ENCODE results near the gene KLB. TPM values are rescaled to one million over a fixed set of nuclear protein-coding genes. Genes with fewer than 3 reads are reported as not detected.
"Not testable (repeated sequence)": the region's sequence is repeated elsewhere in the genome, so short reads cannot be mapped to it uniquely, and the experiment has no call there.

Gene KLB
- total and polyA plus RNA-seq, 4 donors: 0.06 to 0.80 (median 0.38) TPM

DNA sequence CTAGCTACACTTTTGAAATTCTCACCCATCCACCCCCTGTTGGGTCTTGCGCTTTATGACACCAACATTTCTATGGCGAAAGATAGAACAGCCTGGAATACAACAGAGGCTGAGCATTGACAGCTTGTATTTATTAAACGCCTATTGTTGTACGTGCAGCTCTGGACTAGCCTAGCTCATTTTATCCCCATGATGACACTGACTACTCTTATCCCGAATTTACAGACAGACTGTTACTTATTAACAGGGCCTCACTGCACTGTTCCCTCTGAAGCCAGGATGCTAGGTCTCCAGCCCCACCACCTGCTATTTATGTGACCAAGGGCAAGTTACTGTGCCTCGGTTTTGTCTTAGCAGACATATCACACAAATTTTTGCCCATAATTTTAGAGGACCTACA, 39.6 kb upstream of the KLB start:
- H3K9ac ChIP-seq (ENCODE audit: insufficient read depth in 1 of 2, low read length in 2 of 2): no peak overlapping the region
- ATAC-seq (ENCODE audit: insufficient read depth, low FRiP score) (no peak), DNase-seq (no peak)
- no peaks in the 10 kb centered on the region for H3K27me3 ChIP-seq (ENCODE audit: control insufficient read depth in 3 of 3, insufficient read depth in 3 of 3, low read length in 2 of 3)
- H3K27ac ChIP-seq (ENCODE audit: low read depth in 1 of 2, low read length in 1 of 2): no peak overlapping the region
- H3K4me3 ChIP-seq: no peak overlapping the region
- peaks cover 0 to 4% (median 1%) of the 10 kb centered on the region in 4 donors for H3K36me3 ChIP-seq (ENCODE audit: control insufficient read depth in 4 of 4, insufficient read depth in 4 of 4, low read length in 4 of 4)
- peaks cover 0 to 2% (median 0%) of the 10 kb centered on the region in 4 donors for H3K9me3 ChIP-seq (ENCODE audit: control insufficient read depth in 4 of 4, insufficient read depth in 3 of 4, low read length in 3 of 4)
- TF ChIP-seq, protein P1, sequence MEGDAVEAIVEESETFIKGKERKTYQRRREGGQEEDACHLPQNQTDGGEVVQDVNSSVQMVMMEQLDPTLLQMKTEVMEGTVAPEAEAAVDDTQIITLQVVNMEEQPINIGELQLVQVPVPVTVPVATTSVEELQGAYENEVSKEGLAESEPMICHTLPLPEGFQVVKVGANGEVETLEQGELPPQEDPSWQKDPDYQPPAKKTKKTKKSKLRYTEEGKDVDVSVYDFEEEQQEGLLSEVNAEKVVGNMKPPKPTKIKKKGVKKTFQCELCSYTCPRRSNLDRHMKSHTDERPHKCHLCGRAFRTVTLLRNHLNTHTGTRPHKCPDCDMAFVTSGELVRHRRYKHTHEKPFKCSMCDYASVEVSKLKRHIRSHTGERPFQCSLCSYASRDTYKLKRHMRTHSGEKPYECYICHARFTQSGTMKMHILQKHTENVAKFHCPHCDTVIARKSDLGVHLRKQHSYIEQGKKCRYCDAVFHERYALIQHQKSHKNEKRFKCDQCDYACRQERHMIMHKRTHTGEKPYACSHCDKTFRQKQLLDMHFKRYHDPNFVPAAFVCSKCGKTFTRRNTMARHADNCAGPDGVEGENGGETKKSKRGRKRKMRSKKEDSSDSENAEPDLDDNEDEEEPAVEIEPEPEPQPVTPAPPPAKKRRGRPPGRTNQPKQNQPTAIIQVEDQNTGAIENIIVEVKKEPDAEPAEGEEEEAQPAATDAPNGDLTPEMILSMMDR (IDR thresholded peaks at IDR 0.05; ENCODE audit: control extremely low read depth, extremely low read depth): no peak
- H3K4me1 ChIP-seq (ENCODE audit: control insufficient read depth in 5 of 5, insufficient read depth in 5 of 5, low read length in 5 of 5): peaks cover 0 to 21% (median 4%) of the 10 kb centered on the region in 5 donors
- 92 to 94% methylated on average over 6 of the region's 6 CpGs for WGBS, 2 donors

DNA sequence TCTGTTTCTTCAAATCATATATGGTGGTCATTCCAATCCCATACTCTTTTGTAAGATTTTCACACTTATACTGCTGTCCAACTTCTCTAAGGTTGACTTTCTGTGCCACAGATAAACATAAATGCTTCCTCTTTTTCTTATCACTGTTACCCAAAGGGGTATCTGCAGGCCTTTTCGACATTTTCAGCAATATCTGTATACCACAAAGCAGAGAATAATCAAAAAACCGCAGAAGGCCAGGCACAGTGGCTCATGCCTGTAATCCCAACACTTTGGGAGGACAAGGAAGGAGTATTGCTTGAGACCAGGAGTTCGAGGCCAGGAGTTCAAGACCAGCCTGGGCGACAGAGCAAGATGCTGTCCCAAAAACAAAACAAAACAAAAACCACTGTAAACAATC, 37.4 kb upstream of the KLB start:
- peaks cover 0 to 20% (median 3%) of the 10 kb centered on the region in 5 donors for H3K4me1 ChIP-seq (ENCODE audit: control insufficient read depth in 5 of 5, insufficient read depth in 5 of 5, low read length in 5 of 5)

DNA sequence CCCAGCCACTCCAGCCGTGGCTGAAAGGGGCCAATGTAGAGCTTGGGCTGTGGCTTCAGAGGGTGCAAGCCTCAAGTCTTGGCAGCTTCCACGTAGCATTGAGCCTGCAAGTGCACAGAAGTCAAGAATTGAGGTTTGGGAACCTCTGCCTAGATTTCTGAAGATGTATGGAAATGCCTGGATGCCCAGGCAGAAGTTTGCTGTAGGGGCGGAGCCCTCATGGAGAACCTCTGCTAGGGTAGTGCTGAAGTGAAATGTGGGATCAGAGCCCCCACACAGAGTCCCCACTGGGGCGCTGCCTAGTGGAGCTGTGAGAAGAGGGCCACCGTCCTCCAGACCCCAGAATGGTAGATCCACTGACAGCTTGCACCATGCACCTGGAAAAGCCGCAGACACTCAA, 35.5 kb upstream of the KLB start:
- H3K4me3 ChIP-seq; DNase-seq; H3K27ac ChIP-seq (ENCODE audit: low read depth in 1 of 2, low read length in 1 of 2); H3K9ac ChIP-seq (ENCODE audit: insufficient read depth in 1 of 2, low read length in 2 of 2); H3K36me3 ChIP-seq (ENCODE audit: control insufficient read depth in 4 of 4, insufficient read depth in 4 of 4, low read length in 4 of 4); ATAC-seq (ENCODE audit: insufficient read depth, low FRiP score); H3K27me3 ChIP-seq (ENCODE audit: control insufficient read depth in 3 of 3, insufficient read depth in 3 of 3, low read length in 2 of 3); H3K9me3 ChIP-seq (ENCODE audit: control insufficient read depth in 4 of 4, insufficient read depth in 3 of 4, low read length in 3 of 4); H3K4me1 ChIP-seq (ENCODE audit: control insufficient read depth in 5 of 5, insufficient read depth in 5 of 5, low read length in 5 of 5): not testable (repeated sequence)
- 89 to 92% methylated on average over 6 of the region's 6 CpGs for WGBS, 2 donors

More for the DNA sequence above, 37.4 kb upstream of the KLB start:
- H3K36me3 ChIP-seq (ENCODE audit: control insufficient read depth in 4 of 4, insufficient read depth in 4 of 4, low read length in 4 of 4): peaks cover 0 to 4% (median 0%) of the 10 kb centered on the region in 4 donors
- no peaks in the 10 kb centered on the region for H3K27me3 ChIP-seq (ENCODE audit: control insufficient read depth in 3 of 3, insufficient read depth in 3 of 3, low read length in 2 of 3)
- ATAC-seq (ENCODE audit: insufficient read depth, low FRiP score) (no peak), DNase-seq (no peak)
- no peak overlapping the region for H3K9ac ChIP-seq (ENCODE audit: insufficient read depth in 1 of 2, low read length in 2 of 2)
- peaks cover 0 to 2% (median 0%) of the 10 kb centered on the region in 4 donors for H3K9me3 ChIP-seq (ENCODE audit: control insufficient read depth in 4 of 4, insufficient read depth in 3 of 4, low read length in 3 of 4)
- TF ChIP-seq, protein P1 (IDR thresholded peaks at IDR 0.05; ENCODE audit: control extremely low read depth, extremely low read depth): no peak
- WGBS, 2 donors: 36 to 58% methylated on average over 4 of the region's 4 CpGs
- no peak overlapping the region for H3K27ac ChIP-seq (ENCODE audit: low read depth in 1 of 2, low read length in 1 of 2)
- no peak overlapping the region for H3K4me3 ChIP-seq

DNA sequence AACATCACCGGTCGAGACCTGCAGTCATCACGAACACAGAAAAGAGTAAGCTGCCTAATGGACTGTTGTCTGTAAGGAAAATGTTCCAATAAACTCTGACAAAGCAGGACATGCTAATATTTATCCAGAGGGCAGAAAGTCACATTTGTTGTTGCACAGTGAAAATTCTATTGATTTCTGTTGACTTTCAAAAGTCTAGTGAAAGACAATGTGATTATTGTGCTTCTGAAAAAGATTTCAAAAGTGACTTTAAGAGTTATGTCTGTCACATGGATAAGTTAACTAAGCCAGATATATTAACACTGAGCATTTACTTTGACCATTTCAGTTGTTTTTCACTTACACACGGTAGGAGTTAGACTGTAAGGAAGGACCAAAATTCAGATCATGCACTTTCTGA, 31.3 kb upstream of the KLB start:
- DNase-seq: no peak
- no peak overlapping the region for H3K27ac ChIP-seq (ENCODE audit: low read depth in 1 of 2, low read length in 1 of 2)
- no peaks in the 10 kb centered on the region for H3K36me3 ChIP-seq (ENCODE audit: control insufficient read depth in 4 of 4, insufficient read depth in 4 of 4, low read length in 4 of 4)
- no peaks in the 10 kb centered on the region for H3K9me3 ChIP-seq (ENCODE audit: control insufficient read depth in 4 of 4, insufficient read depth in 3 of 4, low read length in 3 of 4)
- H3K4me3 ChIP-seq: no peak overlapping the region
- H3K27me3 ChIP-seq (ENCODE audit: control insufficient read depth in 3 of 3, insufficient read depth in 3 of 3, low read length in 2 of 3): no peaks in the 10 kb centered on the region
- TF ChIP-seq, protein P1 (IDR thresholded peaks at IDR 0.05; ENCODE audit: control extremely low read depth, extremely low read depth): no peak
- no peak overlapping the region for H3K9ac ChIP-seq (ENCODE audit: insufficient read depth in 1 of 2, low read length in 2 of 2)
- ATAC-seq (ENCODE audit: insufficient read depth, low FRiP score): no peak
- WGBS, 2 donors: 75 to 87% methylated on average over 4 of the region's 4 CpGs
- H3K4me1 ChIP-seq (ENCODE audit: control insufficient read depth in 5 of 5, insufficient read depth in 5 of 5, low read length in 5 of 5): no peaks in the 10 kb centered on the region

Data from lung (tissue), 12 donors.